ENCODE measurements around the gene HCFC1.

HCFC1 gene

GRCh38 chrX:154018518-154019060 lies 47.0 kb upstream of the HCFC1 start:
- DNase-seq (ENCODE audit: low read depth in 2 of 2): no peak
- H3K4me3 ChIP-seq (replicated peaks in 1 of 2; ENCODE audit: low read depth in 2 of 2, low read length in 2 of 2): peak overlapping the region; percentile 51 to 61
- no peak for TF ChIP-seq CTCF (IDR thresholded peaks at IDR 0.05; ENCODE audit: low read depth, low read length)

GRCh38 chrX:154017766-154018517 lies 46.3 kb upstream of the HCFC1 start:
- DNase-seq (ENCODE audit: low read depth in 2 of 2): no peak
- TF ChIP-seq CTCF (IDR thresholded peaks at IDR 0.05; ENCODE audit: low read depth, low read length): no peak
- H3K4me3 ChIP-seq (replicated peaks in 1 of 2; ENCODE audit: low read depth in 2 of 2, low read length in 2 of 2): peak overlapping the region; percentile 51 to 61

GRCh38 chrX:154016366-154017076 lies 44.9 kb upstream of the HCFC1 start:
- no peak for TF ChIP-seq CTCF (IDR thresholded peaks at IDR 0.05; ENCODE audit: low read depth, low read length)
- no peak for DNase-seq (ENCODE audit: low read depth in 2 of 2)

GRCh38 chrX:154015581-154016264 lies 44.1 kb upstream of the HCFC1 start:
- DNase-seq (ENCODE audit: low read depth in 2 of 2): no peak
- TF ChIP-seq CTCF (IDR thresholded peaks at IDR 0.05; ENCODE audit: low read depth, low read length): no peak

More at GRCh38 chrX:154016366-154017076, 44.9 kb upstream of the HCFC1 start:
- H3K4me3 ChIP-seq (replicated peaks in 1 of 2; ENCODE audit: low read depth in 2 of 2, low read length in 2 of 2): no peak overlapping the region

GRCh38 chrX:154014429-154015380 lies 43.1 kb upstream of the HCFC1 start:
- no peak for DNase-seq (ENCODE audit: low read depth in 2 of 2)
- TF ChIP-seq CTCF (IDR thresholded peaks at IDR 0.05; ENCODE audit: low read depth, low read length): no peak
- H3K4me3 ChIP-seq (replicated peaks in 1 of 2; ENCODE audit: low read depth in 2 of 2, low read length in 2 of 2): no peak overlapping the region

More at GRCh38 chrX:154015581-154016264, 44.1 kb upstream of the HCFC1 start:
- H3K4me3 ChIP-seq (replicated peaks in 1 of 2; ENCODE audit: low read depth in 2 of 2, low read length in 2 of 2): no peak overlapping the region
